Activated CD8-positive, alpha-beta memory T cell treated with anti-CD3 and anti-CD28 coated beads for 4 hours (primary cell): ENCODE data around the gene TMEM179.
"Not testable (repeated sequence)": the region's sequence is repeated elsewhere in the genome, so short reads cannot be mapped to it uniquely, and the experiment has no call there.

ENCODE experiments used
- DNase-seq, 2 donors: peaks; one replicate each; pipeline ENCODE4 v3.0.0-alpha.2; 2020; ENCODE audit warnings: low read depth in 2 of 2

TMEM179 gene

DNA sequence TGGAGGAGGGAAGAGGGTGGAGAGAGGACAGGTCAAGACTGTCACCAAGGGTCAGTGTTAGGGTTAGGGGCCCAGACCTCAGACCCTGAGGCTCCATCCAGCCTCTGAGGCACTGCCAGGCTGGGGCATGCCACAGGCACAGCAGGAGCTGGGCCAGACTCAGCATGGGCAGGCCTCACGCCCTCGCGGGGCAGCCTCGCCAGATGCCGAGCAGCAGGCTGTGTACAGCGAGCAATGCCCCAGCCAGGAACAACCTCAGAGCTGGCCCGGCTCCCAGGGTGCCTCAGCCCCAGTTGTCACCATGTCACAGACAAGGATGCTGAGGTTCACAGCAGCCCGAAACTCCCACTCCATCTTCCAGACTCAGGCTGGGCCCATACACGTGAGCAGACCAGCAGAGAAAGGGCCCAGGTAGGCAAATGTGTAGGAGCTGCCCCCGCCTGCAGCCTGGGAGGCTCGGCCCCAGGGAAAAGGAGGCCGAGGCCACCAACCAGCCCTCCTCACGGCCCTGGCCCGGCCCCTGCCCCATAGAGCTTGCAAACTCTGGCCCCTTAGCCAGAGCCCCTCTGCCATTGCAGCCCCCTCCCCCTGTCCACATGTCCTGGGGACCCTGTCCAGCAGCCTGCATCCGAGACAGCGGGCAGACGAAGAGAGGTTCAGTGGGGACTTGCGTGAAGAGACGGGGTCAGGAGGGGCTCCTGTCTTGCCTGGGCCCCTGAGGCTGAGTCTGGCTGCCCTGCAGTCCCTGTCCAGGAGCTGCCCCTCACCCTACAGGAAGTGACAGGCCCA is 17.5 kb downstream of the TMEM179 start:
- DNase-seq, result no peak

GRCh38 chr14:104585966-104586697 is 18.4 kb downstream of the TMEM179 start:
- no peak for DNase-seq

DNA sequence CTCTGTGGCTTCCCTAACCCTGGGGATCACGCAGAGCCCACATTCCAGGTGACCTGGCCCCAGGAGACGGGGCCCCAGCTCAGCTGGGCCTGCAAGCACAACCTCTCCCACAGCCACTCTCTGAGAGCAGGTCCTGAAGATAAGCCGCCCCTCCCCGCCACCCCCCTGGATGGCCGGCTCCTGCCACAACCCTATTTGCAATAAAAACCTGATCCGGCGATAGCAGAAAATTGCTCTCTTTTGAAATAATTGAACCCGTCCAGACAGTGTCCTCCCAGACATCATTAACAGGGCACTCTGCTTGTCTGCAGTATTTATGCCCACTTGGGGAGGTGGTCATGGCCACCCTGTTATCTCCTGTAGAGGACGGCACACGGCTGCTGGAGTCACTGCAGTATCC is 20.0 kb downstream of the TMEM179 start:
- no peak for DNase-seq

- DNase-seq, result no peak
Measured at GRCh38 chr14:104583424-104584306, 20.9 kb downstream of the TMEM179 start.

GRCh38 chr14:104582662-104583061 is 21.9 kb downstream of the TMEM179 start:
- DNase-seq, result no peak

GRCh38 chr14:104582005-104582404 is 22.6 kb downstream of the TMEM179 start:
- DNase-seq, result no peak

DNA sequence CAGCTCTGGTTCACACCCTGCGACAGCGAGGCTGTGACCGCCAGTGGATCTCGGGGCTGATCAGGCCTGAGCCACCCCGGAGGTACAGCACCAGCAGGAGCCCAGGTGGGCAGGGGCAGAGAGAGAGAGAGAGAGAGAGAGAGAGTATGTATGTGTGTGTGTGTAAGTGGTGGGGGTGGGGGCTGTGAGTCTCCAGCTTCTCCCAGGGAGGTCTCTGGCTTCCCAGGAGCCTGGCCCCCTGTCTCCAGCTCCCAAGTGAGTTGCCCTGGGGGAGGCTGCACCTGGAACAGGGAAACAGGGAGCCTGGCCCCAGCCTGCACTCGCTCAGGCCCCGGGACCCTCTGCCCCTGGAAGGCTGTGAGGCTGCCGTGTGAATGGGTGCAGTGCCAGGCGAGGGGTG is 23.1 kb downstream of the TMEM179 start:
- no peak for DNase-seq

- DNase-seq, result no peak
Measured at GRCh38 chr14:104580961-104581360, 23.6 kb downstream of the TMEM179 start.

- not testable (repeated sequence) for DNase-seq
Measured at GRCh38 chr14:104579939-104580338, 24.6 kb downstream of the TMEM179 start.

DNA sequence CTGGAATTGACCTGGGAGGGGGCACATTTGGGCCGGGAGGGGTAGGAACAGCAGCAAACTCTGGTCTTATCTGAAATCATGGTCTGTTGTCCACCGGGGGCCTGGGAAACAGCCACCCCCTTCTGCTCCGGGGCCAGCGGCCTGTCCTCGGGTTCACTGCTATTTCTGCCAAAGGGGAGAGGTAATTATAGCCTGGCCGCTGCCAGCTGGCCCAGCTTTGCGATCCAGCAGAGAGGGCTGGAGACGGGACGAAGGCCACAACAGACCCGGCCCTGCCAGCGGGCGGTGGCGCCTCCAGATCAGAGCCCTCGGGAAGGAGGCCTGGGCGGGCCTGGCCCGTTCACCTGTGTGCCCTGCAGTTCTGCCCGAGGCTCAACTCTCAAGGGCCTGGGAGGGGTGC is 25.1 kb downstream of the TMEM179 start, which contains the start of gene C14orf180:
Gene C14orf180 (plus strand): TSS at position 258 of the 400 bp plus-strand sequence. CDS start 6,667 bp downstream, outside the sequence.
- DNase-seq, result no peak

DNA sequence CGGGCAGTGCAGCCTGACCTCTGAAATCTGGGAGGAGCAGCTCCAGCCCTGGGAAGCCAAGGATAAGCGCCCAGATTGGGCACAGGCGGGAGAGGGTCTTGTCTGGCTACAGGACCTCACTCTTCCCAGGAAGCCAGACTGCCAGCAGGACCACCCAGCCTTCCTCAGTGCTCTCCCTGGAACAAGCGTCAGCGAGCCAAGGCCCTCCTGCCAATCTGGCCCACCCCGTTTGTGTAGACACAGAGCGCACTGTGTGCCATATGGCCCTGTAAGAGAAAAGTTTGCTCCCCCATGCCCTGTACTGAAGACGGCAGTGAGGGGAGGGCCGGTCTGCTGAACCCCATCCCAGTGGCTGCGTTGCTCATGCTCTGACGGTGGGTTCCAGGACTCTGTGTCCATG is 26.3 kb downstream of the TMEM179 start:
- no peak for DNase-seq

DNA sequence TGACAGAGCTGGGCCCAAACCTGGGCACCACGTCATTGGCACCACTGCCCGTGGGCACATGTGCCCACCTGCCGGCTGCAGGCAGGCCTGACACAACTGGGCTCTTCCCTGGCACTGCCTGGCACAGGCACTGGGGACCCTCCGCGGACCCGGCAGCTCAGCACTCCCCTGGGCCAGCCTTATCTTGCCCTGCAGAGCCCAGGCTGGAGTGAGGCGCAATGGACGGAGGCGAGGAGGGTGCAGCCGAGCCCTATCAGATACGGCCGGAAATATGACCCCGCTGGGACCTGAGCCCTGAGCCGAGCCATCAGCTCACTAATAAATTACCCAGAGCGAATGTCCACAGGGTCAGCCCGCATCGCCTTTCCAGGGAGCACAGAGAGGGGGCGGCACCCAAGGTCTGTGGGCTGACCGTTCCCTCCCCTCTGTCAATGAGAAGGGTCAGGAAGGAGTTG is 26.7 kb downstream of the TMEM179 start:
- no peak for DNase-seq

GRCh38 chr14:104577426-104577825 is 27.1 kb downstream of the TMEM179 start:
- DNase-seq, result no peak

DNA sequence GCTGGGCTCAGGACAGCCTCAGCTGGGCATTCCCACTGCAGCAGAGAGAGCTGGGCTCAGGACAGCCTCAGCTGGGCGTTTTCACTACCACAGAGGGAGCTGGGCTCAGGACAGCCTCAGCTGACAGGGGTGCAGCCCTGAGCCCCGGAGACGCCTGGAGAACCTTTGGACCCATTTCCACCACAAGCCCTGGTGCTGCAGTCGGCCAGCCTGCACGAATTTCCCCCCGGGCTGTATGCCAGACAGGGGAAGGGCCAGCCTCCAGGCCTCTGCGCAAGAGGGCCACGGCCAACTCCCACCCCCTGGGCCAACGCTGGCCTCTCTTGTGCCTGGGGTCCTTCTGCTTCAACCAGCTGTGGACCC is 27.6 kb downstream of the TMEM179 start:
- no peak for DNase-seq

DNA sequence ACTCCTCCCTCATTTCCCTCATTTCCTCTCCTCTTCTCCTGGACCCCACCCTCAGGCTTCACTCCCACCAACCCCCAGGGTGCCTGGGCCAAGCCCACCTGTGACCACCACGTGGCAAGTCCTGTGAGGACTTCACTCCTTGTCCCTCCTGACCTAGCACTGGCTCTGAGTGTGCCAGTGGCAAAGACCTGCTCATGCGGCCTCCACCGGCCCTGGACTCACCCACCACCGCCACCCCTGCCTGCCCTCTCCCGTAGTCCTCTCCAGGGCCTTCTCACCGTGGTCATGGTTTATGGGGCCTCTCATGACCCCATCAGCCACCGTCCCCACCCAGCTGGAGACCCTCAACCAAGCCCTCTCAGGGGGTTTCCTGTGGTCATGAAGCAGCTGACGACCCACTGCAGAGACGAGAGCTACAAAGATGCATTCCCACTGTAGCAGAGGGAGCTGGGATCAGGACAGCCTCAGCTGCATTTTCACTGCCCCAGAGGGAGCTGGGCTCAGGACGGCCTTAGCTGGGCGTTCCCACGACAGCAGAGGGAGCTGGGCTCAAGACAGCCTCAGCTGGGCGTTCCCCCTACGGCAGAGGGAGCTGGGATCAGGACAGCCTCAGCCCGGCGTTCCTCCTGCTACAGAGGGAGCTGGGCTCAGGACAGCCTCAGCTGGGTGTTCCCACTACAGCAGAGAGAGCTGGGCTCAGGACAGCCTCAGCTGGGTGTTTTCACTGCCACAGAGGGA is 28.2 kb downstream of the TMEM179 start:
- DNase-seq, result no peak

DNA sequence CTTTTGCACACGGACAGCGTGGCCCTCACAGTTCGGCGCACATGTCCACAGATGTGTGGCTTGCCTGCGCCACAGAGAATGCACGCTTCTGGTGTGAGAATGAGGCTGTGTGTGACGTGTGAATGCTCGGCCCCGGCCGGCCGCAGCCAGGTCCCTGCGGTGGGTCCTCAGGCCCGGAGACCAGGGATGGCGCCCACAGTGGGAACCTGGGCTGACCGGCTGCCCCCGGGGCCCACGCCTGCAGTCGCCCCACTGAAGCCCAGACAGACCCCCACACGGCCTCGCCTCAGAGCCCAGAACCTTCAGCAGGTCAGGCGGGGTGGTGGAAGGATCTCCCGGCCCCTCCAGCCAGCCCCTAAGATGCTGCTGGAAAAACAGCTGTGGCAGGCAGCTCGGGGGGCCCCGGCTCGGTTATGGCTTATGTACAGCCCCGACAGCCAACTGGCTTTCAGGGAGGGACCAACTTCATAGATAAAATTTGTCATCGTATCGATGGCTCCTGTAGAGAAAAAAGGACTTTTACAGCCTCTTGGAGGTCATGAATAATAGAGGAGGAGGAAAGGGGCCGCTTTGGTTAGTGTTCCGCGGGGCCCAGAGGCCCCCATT is 29.5 kb downstream of the TMEM179 start:
- DNase-seq, result no peak

DNA sequence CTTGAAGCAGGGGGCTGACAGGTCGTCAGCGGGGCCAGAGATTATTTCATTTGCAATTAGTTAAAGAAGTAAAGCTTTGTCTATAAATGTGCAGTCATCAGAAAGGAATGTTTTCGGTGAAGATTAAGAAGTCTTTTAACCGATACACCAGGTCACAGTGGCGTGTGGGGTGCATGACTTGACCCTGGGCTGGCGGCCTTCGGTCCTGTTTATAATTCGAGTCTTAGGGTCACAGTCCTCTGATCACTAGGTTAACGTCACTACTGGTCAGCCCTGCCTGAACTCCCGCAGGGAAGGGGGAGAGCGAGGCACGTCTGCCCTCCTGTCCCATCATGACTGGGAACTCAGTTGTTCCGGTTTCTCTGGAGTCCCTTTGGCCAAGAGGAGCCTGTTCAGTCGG is 30.0 kb downstream of the TMEM179 start:
- no peak for DNase-seq

DNA sequence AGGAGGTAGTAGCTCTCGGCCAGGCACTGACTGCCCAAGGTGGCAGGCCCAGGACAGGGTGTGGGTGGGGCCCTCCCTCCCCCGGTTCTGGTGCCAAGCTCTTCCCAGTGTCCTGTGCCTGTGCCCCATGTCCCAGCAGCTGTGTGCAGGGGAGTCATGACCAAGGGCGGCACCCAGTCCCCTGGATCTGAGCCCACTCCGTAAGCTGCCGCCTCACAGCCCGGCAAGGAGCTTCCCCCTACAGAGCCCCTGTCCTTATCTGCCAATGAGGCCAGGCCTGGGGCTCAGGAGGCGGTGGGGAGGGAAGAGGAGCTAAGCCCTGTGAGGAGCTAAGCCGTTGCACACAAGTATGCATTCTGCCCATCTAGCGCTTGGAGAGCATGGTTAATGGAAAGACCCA is 30.6 kb downstream of the TMEM179 start:
- no peak for DNase-seq

DNA sequence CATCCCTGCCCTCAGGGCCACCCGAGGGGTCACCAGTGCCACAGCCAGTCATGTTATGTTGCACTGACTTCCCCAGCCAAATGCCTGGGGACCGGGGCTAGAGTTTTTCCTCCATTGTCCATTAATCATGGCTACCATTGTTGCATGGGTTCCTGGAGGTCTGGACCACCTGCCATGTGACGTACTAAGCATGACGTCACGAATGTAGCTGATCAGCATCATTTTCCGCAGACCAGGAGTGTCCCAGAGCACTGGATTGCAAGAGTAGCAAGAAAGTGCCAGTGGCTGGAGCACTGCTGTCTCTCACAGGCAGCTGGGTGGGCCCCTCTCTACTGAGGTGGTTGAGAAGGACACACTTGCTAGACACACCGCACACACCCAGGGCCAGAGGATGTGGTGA is 31.9 kb downstream of the TMEM179 start:
- DNase-seq, result no peak

DNA sequence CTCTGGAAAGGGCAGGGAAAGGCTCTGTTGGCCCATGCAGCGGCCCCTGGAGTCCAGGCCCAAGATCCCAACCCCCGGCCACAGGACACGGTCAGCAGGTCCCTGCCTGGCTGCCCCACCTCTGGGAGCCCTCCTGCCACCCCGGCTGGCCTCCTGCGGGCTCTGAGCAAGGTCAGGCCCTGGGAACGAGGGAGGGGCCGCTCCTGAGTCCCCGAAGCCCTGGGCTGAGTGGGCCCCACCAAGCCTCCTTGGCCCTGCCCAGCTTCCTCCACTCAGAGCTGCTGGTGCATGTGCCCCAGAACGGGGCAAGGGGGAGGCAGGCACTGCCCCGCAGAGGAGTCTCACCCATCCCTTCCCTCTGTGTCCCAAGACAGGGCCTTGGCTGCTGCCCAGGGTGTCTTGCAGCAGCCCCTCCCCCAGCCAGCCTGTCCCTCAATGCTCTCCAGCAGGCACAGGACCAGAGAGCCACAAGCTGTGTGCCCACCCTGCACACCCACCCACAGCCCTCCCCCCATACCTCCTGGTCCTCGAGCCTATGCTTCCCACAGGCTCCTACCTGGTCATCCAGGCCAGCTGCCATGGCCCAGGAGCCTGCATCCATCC is 32.4 kb downstream of the TMEM179 start:
- DNase-seq, result no peak

DNA sequence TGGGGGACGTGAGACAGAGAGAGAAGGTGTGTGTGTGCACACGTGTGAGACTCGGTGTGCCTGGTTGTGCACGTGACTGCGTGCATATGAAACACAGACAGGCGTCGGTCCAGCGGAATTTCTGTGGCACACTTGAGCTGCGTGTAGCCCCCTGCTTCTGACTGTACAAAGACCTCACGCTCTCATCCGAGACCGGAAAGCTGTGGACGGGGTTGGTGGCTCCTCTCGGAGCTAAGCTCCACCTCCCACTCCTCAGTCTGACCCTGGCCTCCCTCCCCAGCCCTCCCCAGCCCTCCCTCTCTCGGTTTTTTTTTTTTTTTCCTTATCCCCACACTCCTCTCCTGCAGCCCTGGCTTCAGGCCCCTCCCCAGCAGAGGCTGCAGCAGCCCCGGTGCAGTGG is 33.3 kb downstream of the TMEM179 start:
- DNase-seq, result no peak
